ENCODE data around the gene ADCK1.

Gene ADCK1

GRCh38 chr14:77878783-77879182, 78.9 kb downstream of the ADCK1 start:
- TF ChIP-seq, protein P1, sequence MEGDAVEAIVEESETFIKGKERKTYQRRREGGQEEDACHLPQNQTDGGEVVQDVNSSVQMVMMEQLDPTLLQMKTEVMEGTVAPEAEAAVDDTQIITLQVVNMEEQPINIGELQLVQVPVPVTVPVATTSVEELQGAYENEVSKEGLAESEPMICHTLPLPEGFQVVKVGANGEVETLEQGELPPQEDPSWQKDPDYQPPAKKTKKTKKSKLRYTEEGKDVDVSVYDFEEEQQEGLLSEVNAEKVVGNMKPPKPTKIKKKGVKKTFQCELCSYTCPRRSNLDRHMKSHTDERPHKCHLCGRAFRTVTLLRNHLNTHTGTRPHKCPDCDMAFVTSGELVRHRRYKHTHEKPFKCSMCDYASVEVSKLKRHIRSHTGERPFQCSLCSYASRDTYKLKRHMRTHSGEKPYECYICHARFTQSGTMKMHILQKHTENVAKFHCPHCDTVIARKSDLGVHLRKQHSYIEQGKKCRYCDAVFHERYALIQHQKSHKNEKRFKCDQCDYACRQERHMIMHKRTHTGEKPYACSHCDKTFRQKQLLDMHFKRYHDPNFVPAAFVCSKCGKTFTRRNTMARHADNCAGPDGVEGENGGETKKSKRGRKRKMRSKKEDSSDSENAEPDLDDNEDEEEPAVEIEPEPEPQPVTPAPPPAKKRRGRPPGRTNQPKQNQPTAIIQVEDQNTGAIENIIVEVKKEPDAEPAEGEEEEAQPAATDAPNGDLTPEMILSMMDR (IDR thresholded peaks at IDR 0.05; ENCODE audit: poor library complexity, severe bottlenecking): no peak
- no peak overlapping the region for H3K4me3 ChIP-seq (ENCODE audit: severe bottlenecking)
- no peaks in the 10 kb centered on the region for H3K36me3 ChIP-seq (ENCODE audit: low read depth)
- ATAC-seq (ENCODE audit: low read depth): no peak
- no peak for DNase-seq (ENCODE audit: low spot score)
- no peaks in the 10 kb centered on the region for H3K27me3 ChIP-seq (ENCODE audit: insufficient read depth, poor library complexity, severe bottlenecking)
- no peaks in the 10 kb centered on the region for H3K4me1 ChIP-seq (ENCODE audit: insufficient read depth, poor library complexity, severe bottlenecking)
- H3K27ac ChIP-seq (ENCODE audit: poor library complexity, severe bottlenecking): no peak overlapping the region
- no peaks in the 10 kb centered on the region for H3K9me3 ChIP-seq (ENCODE audit: severe bottlenecking)

GRCh38 chr14:77880056-77880455, 80.1 kb downstream of the ADCK1 start:
- Histone ChIP-seq H3K27ac (ENCODE audit: poor library complexity, severe bottlenecking) (no peak overlapping the region), H3K36me3 (ENCODE audit: low read depth) (no peaks in the 10 kb centered on the region), H3K27me3 (ENCODE audit: insufficient read depth, poor library complexity, severe bottlenecking) (no peaks in the 10 kb centered on the region), H3K9me3 (ENCODE audit: severe bottlenecking) (no peaks in the 10 kb centered on the region), H3K4me3 (ENCODE audit: severe bottlenecking) (no peak overlapping the region), H3K4me1 (ENCODE audit: insufficient read depth, poor library complexity, severe bottlenecking) (no peaks in the 10 kb centered on the region)
- ATAC-seq (ENCODE audit: low read depth) (no peak), DNase-seq (ENCODE audit: low spot score) (no peak)
- TF ChIP-seq, protein P1 (IDR thresholded peaks at IDR 0.05; ENCODE audit: poor library complexity, severe bottlenecking): no peak

GRCh38 chr14:77882098-77882497, 82.2 kb downstream of the ADCK1 start:
- Histone ChIP-seq H3K27me3 (ENCODE audit: insufficient read depth, poor library complexity, severe bottlenecking) (no peaks in the 10 kb centered on the region), H3K27ac (ENCODE audit: poor library complexity, severe bottlenecking) (no peak overlapping the region), H3K36me3 (ENCODE audit: low read depth) (no peaks in the 10 kb centered on the region), H3K9me3 (ENCODE audit: severe bottlenecking) (no peaks in the 10 kb centered on the region), H3K4me3 (ENCODE audit: severe bottlenecking) (no peak overlapping the region), H3K4me1 (ENCODE audit: insufficient read depth, poor library complexity, severe bottlenecking) (no peaks in the 10 kb centered on the region)
- ATAC-seq (ENCODE audit: low read depth) (0 out of 3 replicates have a peak, but pooled peaks have one; percentile 31), DNase-seq (ENCODE audit: low spot score) (no peak)
- TF ChIP-seq, protein P1 (IDR thresholded peaks at IDR 0.05; ENCODE audit: poor library complexity, severe bottlenecking): no peak

DNA sequence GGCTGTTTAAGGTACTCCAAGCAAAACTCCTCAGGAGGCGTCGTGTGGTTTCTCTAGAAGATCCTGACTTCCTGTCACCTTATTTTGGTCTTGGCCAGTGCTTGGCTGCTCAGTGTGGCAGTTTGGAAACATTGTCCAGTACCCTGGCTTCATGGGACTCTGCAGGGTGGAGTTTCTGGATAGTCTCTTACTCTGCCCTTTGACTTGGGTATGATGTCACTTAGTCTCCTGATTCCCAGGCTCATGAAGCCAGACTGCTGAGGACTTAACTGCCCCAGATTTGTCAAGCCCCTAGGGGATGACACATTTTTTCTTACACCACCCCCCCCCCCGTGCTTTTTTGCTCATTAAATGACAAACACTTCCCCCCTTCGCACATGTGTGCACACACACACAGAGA, 82.7 kb downstream of the ADCK1 start:
- no peaks in the 10 kb centered on the region for H3K4me1 ChIP-seq (ENCODE audit: insufficient read depth, poor library complexity, severe bottlenecking)
- H3K9me3 ChIP-seq (ENCODE audit: severe bottlenecking): no peaks in the 10 kb centered on the region
- no peaks in the 10 kb centered on the region for H3K27me3 ChIP-seq (ENCODE audit: insufficient read depth, poor library complexity, severe bottlenecking)
- H3K27ac ChIP-seq (ENCODE audit: poor library complexity, severe bottlenecking): no peak overlapping the region
- H3K4me3 ChIP-seq (ENCODE audit: severe bottlenecking): no peak overlapping the region
- H3K36me3 ChIP-seq (ENCODE audit: low read depth): no peaks in the 10 kb centered on the region
- ATAC-seq (ENCODE audit: low read depth) (no peak), DNase-seq (ENCODE audit: low spot score) (no peak)
- TF ChIP-seq, protein P1 (IDR thresholded peaks at IDR 0.05; ENCODE audit: poor library complexity, severe bottlenecking): no peak

DNA sequence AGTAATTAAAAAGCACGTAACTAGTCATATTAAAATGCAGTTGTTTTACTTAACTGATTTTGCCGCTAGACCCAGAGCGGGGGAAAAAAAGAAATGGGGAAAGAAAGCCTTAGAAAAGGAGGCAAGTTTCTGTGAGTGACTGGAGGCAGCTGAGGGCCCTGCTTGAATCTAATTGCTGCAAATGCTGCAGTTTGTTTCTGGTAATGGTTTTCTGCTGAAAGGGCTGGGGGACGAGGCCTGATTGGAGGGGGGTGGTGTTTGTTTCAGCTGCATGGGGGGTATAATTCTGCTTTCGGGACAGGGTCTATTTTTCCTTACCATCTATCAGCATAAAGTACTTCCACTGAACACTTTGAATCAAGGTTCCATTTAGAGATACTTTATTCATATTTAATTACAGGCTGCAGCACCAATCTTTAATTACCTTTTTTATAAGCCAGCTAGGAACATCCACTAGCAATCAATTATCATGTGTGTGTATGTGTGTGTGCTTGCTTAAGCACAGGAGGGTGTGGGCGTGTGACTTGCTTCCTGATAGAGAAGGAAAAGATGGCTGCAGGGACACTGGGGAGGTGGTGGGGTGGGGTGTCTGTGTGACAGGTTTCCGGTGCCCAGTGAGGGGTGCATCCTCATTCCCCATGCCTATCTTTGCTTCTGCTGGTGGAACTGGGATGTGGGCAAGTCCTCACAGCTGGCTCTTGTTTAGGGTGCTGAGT, 83.4 kb downstream of the ADCK1 start:
- TF ChIP-seq, protein P1 (IDR thresholded peaks at IDR 0.05; ENCODE audit: poor library complexity, severe bottlenecking): no peak
- Histone ChIP-seq H3K9me3 (ENCODE audit: severe bottlenecking) (no peaks in the 10 kb centered on the region), H3K27me3 (ENCODE audit: insufficient read depth, poor library complexity, severe bottlenecking) (no peaks in the 10 kb centered on the region), H3K36me3 (ENCODE audit: low read depth) (no peaks in the 10 kb centered on the region), H3K27ac (ENCODE audit: poor library complexity, severe bottlenecking) (no peak overlapping the region), H3K4me1 (ENCODE audit: insufficient read depth, poor library complexity, severe bottlenecking) (no peaks in the 10 kb centered on the region), H3K4me3 (ENCODE audit: severe bottlenecking) (no peak overlapping the region)
- no peak for DNase-seq (ENCODE audit: low spot score)
- no peak for ATAC-seq (ENCODE audit: low read depth)
